ENCODE results near the gene NFATC2.

- no peak for TF ChIP-seq POLR2A (IDR thresholded peaks at IDR 0.05; ENCODE audit: low read length)
- TF ChIP-seq GATA1 (IDR thresholded peaks at IDR 0.05; ENCODE audit: low read depth, low read length) = no peak
These were observed 189.0 kb downstream of the NFATC2 start for GRCh38 chr20:51353491-51353890.
